GM23338 (cell line): ENCODE results near the gene BRSK2. TPM values are rescaled to one million over a fixed set of nuclear protein-coding genes. Genes with fewer than 3 reads are reported as not detected.

Experiments used
- ATAC-seq: fragments of 200-7000 bp; cut with Tn5 transposase; 3 replicates; pipeline ENCODE4 v1.9.1; 2020
- DNase-seq: peaks from one replicate; pipeline ENCODE4 v3.0.0-alpha.2; 2015; ENCODE audit warnings: low spot score
- H2AFZ ChIP-seq: fragments of 200-600 bp; sonication (generic); 2 replicates; pipeline ENCODE4 v1.8.0; 2016; ENCODE audit warnings: antibody characterized with exemption, mild to moderate bottlenecking, moderate library complexity
- H3F3A ChIP-seq: fragments of 200-600 bp; sonication (generic); replicated peaks from 2 replicates; pipeline ENCODE4 v1.8.0; 2017; ENCODE audit warnings: antibody characterized with exemption, mixed run types, low read depth
- H3K27ac ChIP-seq: fragments of 200-600 bp; sonication (generic); 2 replicates; pipeline ENCODE4 v1.6.1; 2016; ENCODE audit warnings: low read depth
- H3K27me3 ChIP-seq: fragments of 200-600 bp; sonication (generic); 2 replicates; pipeline ENCODE4 v1.8.0; 2016; ENCODE audit warnings: mild to moderate bottlenecking, mixed run types, moderate library complexity; ENCODE audit not compliant: insufficient read depth
- H3K36me3 ChIP-seq: fragments of 200-600 bp; sonication (generic); 2 replicates; pipeline ENCODE4 v1.8.0; 2016; ENCODE audit warnings: mild to moderate bottlenecking; ENCODE audit not compliant: insufficient read depth
- H3K4me1 ChIP-seq: fragments of 200-600 bp; sonication (generic); 2 replicates; pipeline ENCODE4 v1.8.0; 2016; ENCODE audit warnings: mild to moderate bottlenecking, moderate library complexity; ENCODE audit not compliant: insufficient read depth
- H3K4me2 ChIP-seq: fragments of 200-600 bp; sonication (generic); 2 replicates; pipeline ENCODE4 v1.7.1; 2017; ENCODE audit warnings: mixed run types
- H3K4me3 ChIP-seq: fragments of 200-600 bp; sonication (generic); 2 replicates; pipeline ENCODE4 v1.6.1; 2016; ENCODE audit warnings: mixed run types
- H3K79me2 ChIP-seq: fragments of 200-600 bp; sonication (generic); replicated peaks from 2 replicates; pipeline ENCODE4 v1.8.0; 2017; ENCODE audit warnings: mild to moderate bottlenecking; ENCODE audit not compliant: insufficient read depth
- H3K9me2 ChIP-seq: fragments of 200-600 bp; sonication (generic); 2 replicates; pipeline ENCODE4 v1.8.0; 2017; ENCODE audit not compliant: insufficient read depth
- H4K20me1 ChIP-seq: fragments of 200-600 bp; sonication (generic); replicated peaks from 2 replicates; pipeline ENCODE4 v1.8.0; 2017; ENCODE audit warnings: mild to moderate bottlenecking; ENCODE audit not compliant: insufficient read depth
- H3K27ac Mint-ChIP-seq: 2 replicates; pipeline ENCODE4 v1.8.0; 2020; ENCODE audit warnings: inconsistent platforms, mild to moderate bottlenecking, moderate library complexity, mixed read lengths
- H3K27me3 Mint-ChIP-seq: 3 replicates; pipeline ENCODE4 v1.8.0; 2022; ENCODE audit warnings: low read depth, mild to moderate bottlenecking, moderate library complexity, mixed read lengths, inconsistent platforms; ENCODE audit not compliant: insufficient read depth, poor library complexity
- H3K36me3 Mint-ChIP-seq: 3 replicates; pipeline ENCODE4 v1.8.0; 2021; ENCODE audit warnings: low read depth, mild to moderate bottlenecking, inconsistent platforms, moderate library complexity, mixed read lengths
- H3K4me1 Mint-ChIP-seq: 3 replicates; pipeline ENCODE4 v1.8.0; 2020; ENCODE audit warnings: mild to moderate bottlenecking, inconsistent platforms, mixed read lengths
- H3K4me3 Mint-ChIP-seq: 3 replicates; pipeline ENCODE4 v1.8.0; 2021; ENCODE audit warnings: moderate library complexity, mild to moderate bottlenecking, inconsistent platforms, mixed read lengths
- H3K9me3 Mint-ChIP-seq: 3 replicates; pipeline ENCODE4 v1.8.0; 2020; ENCODE audit warnings: moderate library complexity, mild to moderate bottlenecking, inconsistent platforms, mixed read lengths
- CREB1 ChIP-seq: fragments of 250-450 bp; sonication (Bioruptor Pico); IDR thresholded peaks from 2 replicates; pipeline ENCODE4 v1.5.0; 2020; ENCODE audit warnings: low read depth, mild to moderate bottlenecking, moderate library complexity
- EZH2phosphoT487 ChIP-seq: fragments of 200-600 bp; sonication (generic); IDR thresholded peaks from one replicate; pipeline ENCODE4 v1.8.1; 2018; ENCODE audit warnings: antibody characterized with exemption; ENCODE audit not compliant: unreplicated experiment
- JUNB ChIP-seq: IDR thresholded peaks from one replicate; pipeline ENCODE4 v1.6.1; 2016; ENCODE audit warnings: antibody characterized with exemption; ENCODE audit not compliant: unreplicated experiment
- NANOG ChIP-seq: IDR thresholded peaks from 2 replicates; pipeline ENCODE4 v1.6.1; 2016; ENCODE audit warnings: antibody characterized with exemption, borderline replicate concordance
- POLR2AphosphoS5 ChIP-seq: IDR thresholded peaks from 2 replicates; pipeline ENCODE4 v1.6.1; 2016; ENCODE audit warnings: antibody characterized with exemption, low read depth
- ZNF114 ChIP-seq: fragments of 250-450 bp; sonication (Bioruptor Pico); IDR thresholded peaks from 2 replicates; pipeline ENCODE4 v1.5.0; 2020; ENCODE audit warnings: mild to moderate bottlenecking, moderate library complexity
- ZNF331 ChIP-seq: fragments of 250-450 bp; sonication (Bioruptor Pico); IDR thresholded peaks from 2 replicates; pipeline ENCODE4 v1.5.0; 2020; ENCODE audit warnings: low read depth, mild to moderate bottlenecking, moderate library complexity
- polyA plus RNA-seq: library from polyadenylated mRNA; unstranded; fragments of >200 nt; fragmentation: Nextera tagmentation; extraction: Ambion mirVana; gene quantifications from 2 replicates; pipeline ENCODE4 v1.2.1, GENCODE V29; 2016
- total RNA-seq: library from RNA; depleted of rRNA; stranded (reverse); fragments of >200 nt; shearing (Covaris generic); gene quantifications from 2 replicates; pipeline ENCODE4 v1.2.3, GENCODE V29; 2014
- TF ChIP-seq, protein P1 (sequence below): fragments of 250-450 bp; sonication (Bioruptor Pico); IDR thresholded peaks from 2 replicates; pipeline ENCODE4 v1.5.0; 2020; ENCODE audit warnings: mild to moderate bottlenecking, moderate library complexity
- TF ChIP-seq, protein P2 (sequence below), 2 experiments: fragments of 200-600 bp in 1 of 2; sonication (generic) in 1 of 2; conservative IDR thresholded peaks; 2 replicates each; pipeline versions ENCODE4 v1.5.1 to v1.6.1; 2016 to 2017; ENCODE audit warnings: antibody characterized with exemption in 2 of 2, low read depth in 2 of 2, mild to moderate bottlenecking in 2 of 2, moderate library complexity in 1 of 2

Gene BRSK2
- total and polyA plus RNA-seq, 2 experiments from 2014 or later, result 7.2 to 20.3 TPM

DNA sequence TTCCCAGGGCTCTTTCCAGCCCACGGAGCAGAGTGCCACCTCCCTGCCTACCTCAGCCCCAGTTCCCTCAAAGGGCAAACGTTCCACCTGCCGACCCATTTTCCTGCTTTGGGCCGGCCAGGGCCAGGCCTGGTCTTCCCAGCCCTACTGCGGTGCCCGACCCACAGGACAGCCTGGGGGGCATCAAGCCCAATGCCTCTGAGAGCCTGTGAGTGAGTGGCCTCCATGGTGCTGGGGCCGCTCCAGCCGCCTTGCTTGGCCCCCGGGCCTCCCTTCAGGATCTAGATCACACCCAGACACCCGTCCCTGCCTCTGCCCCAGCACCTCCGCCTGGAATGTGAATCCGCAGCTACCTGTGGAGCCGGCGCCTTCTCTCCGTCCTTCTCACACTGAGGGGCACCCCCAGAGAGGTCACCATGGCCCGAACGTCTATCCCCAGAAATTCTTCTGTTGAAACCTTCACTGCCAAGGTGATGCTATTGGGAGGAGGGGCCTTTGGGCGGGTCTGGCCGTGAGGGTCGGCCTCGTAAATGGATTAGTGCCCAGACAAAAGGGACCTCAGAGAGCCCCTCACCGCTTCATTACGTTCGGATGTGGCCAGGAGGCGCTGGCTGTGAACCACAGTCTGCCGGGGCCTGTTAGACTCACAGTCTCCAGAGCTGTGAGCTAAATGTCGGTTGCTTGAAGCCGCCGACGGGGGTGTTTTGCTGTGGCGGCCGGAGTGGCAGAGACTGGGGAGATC, 36.2 kb upstream of the BRSK2 start:
- Histone ChIP-seq H3K4me3 (no peak overlapping the region), H3K4me1 (no peaks in the 10 kb centered on the region), H3K79me2 (no peaks in the 10 kb centered on the region), H3F3A (no peaks in the 10 kb centered on the region), H3K27ac (no peak overlapping the region), H3K9me2 (no peaks in the 10 kb centered on the region), H3K36me3 (no peaks in the 10 kb centered on the region), H3K4me2 (no peak overlapping the region), H3K27me3 (no peaks in the 10 kb centered on the region), H2AFZ (no peak overlapping the region), H4K20me1 (no peaks in the 10 kb centered on the region)
- Mint-ChIP-seq H3K9me3 (0 out of 3 replicates have a peak, but pooled peaks cover 5% of the 10 kb centered on the region), H3K4me3 (no peak overlapping the region), H3K27ac (no peak overlapping the region), H3K36me3 (no peaks in the 10 kb centered on the region; the same call in 2 of the 3 replicates), H3K4me1 (peaks cover 6% of the 10 kb centered on the region), H3K27me3 (peaks cover 15% of the 10 kb centered on the region)
- TF ChIP-seq EZH2phosphoT487 (no peak), POLR2AphosphoS5 (no peak), ZNF114 (no peak), NANOG (no peak), ZNF331 (CRISPR knock-in tag) (no peak), JUNB (no peak), CREB1 (CRISPR knock-in tag) (no peak)
- TF ChIP-seq, protein P1, sequence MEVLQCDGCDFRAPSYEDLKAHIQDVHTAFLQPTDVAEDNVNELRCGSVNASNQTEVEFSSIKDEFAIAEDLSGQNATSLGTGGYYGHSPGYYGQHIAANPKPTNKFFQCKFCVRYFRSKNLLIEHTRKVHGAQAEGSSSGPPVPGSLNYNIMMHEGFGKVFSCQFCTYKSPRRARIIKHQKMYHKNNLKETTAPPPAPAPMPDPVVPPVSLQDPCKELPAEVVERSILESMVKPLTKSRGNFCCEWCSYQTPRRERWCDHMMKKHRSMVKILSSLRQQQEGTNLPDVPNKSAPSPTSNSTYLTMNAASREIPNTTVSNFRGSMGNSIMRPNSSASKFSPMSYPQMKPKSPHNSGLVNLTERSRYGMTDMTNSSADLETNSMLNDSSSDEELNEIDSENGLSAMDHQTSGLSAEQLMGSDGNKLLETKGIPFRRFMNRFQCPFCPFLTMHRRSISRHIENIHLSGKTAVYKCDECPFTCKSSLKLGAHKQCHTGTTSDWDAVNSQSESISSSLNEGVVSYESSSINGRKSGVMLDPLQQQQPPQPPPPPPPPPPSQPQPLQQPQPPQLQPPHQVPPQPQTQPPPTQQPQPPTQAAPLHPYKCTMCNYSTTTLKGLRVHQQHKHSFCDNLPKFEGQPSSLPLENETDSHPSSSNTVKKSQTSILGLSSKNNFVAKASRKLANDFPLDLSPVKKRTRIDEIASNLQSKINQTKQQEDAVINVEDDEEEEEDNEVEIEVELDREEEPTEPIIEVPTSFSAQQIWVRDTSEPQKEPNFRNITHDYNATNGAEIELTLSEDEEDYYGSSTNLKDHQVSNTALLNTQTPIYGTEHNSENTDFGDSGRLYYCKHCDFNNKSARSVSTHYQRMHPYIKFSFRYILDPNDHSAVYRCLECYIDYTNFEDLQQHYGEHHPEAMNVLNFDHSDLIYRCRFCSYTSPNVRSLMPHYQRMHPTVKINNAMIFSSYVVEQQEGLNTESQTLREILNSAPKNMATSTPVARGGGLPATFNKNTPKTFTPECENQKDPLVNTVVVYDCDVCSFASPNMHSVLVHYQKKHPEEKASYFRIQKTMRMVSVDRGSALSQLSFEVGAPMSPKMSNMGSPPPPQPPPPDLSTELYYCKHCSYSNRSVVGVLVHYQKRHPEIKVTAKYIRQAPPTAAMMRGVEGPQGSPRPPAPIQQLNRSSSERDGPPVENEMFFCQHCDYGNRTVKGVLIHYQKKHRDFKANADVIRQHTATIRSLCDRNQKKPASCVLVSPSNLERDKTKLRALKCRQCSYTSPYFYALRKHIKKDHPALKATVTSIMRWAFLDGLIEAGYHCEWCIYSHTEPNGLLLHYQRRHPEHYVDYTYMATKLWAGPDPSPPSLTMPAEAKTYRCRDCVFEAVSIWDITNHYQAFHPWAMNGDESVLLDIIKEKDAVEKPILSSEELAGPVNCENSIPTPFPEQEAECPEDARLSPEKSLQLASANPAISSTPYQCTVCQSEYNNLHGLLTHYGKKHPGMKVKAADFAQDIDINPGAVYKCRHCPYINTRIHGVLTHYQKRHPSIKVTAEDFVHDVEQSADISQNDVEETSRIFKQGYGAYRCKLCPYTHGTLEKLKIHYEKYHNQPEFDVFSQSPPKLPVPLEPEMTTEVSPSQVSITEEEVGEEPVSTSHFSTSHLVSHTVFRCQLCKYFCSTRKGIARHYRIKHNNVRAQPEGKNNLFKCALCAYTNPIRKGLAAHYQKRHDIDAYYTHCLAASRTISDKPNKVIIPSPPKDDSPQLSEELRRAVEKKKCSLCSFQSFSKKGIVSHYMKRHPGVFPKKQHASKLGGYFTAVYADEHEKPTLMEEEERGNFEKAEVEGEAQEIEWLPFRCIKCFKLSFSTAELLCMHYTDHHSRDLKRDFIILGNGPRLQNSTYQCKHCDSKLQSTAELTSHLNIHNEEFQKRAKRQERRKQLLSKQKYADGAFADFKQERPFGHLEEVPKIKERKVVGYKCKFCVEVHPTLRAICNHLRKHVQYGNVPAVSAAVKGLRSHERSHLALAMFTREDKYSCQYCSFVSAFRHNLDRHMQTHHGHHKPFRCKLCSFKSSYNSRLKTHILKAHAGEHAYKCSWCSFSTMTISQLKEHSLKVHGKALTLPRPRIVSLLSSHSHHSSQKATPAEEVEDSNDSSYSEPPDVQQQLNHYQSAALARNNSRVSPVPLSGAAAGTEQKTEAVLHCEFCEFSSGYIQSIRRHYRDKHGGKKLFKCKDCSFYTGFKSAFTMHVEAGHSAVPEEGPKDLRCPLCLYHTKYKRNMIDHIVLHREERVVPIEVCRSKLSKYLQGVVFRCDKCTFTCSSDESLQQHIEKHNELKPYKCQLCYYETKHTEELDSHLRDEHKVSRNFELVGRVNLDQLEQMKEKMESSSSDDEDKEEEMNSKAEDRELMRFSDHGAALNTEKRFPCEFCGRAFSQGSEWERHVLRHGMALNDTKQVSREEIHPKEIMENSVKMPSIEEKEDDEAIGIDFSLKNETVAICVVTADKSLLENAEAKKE (CRISPR knock-in tag), result no peak
- TF ChIP-seq, protein P2, sequence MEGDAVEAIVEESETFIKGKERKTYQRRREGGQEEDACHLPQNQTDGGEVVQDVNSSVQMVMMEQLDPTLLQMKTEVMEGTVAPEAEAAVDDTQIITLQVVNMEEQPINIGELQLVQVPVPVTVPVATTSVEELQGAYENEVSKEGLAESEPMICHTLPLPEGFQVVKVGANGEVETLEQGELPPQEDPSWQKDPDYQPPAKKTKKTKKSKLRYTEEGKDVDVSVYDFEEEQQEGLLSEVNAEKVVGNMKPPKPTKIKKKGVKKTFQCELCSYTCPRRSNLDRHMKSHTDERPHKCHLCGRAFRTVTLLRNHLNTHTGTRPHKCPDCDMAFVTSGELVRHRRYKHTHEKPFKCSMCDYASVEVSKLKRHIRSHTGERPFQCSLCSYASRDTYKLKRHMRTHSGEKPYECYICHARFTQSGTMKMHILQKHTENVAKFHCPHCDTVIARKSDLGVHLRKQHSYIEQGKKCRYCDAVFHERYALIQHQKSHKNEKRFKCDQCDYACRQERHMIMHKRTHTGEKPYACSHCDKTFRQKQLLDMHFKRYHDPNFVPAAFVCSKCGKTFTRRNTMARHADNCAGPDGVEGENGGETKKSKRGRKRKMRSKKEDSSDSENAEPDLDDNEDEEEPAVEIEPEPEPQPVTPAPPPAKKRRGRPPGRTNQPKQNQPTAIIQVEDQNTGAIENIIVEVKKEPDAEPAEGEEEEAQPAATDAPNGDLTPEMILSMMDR (conservative IDR thresholded peaks at IDR 0.05; ENCODE audit: low read depth in 2 of 2), result no peak
- ATAC-seq (peak; percentile 18), DNase-seq (peak; percentile 38)
